GM19023 (cell line): ENCODE data around the gene PRR23A.
"Not testable (repeated sequence)": the region's sequence is repeated elsewhere in the genome, so short reads cannot be mapped to it uniquely, and the experiment has no call there.

Experiments used
- ATAC-seq: cut with Tn5 transposase; IDR thresholded peaks from one replicate; pipeline ENCODE4 v1.9.1; 2021; ENCODE audit warnings: mild to moderate bottlenecking, moderate library complexity; ENCODE audit not compliant: unreplicated experiment

Gene PRR23A

GRCh38 chr3:139006051-139006716 is at the start of gene PRR23A:
PRR23A (minus strand) TSS chr3:139006268; CDS start chr3:139006268, 0 bp downstream.
- no peak for ATAC-seq

DNA sequence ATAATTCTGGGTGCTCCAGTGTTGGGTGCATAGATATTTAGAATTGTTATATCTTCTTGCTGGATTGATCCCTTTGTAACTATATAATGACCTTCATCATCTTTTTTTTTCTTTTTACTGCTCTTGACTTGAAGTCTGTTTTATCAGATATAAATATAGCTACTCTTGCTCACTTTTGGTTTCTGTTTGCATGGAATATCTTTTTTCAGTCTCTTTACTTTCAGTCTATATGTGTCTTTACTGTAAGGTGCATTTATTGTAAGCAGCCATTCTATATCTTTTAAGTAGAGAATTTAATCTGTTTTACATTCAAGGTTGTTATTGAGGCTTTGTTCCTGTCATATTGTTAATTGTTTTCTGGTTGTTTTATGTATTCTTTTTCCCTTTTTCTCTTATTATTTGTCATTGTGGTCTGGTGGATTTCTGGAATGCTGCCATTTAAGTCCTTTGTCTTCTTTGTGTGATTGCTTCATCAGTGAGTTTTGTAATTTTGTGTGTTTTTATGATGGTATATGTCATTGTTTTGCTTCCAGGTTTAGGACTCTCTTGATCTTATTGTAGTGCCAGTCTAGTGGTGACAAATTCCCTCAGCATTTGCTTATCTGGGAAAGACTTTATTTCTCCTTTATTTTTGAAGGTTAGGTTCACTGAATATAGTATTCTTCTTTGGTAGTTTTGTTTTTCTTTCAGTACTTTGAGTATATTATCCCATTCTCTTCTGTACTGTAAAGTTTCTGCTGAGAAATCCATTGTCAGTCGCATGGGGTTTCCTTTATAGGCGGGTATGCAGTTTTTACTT is 46.9 kb upstream of the PRR23A start:
- ATAC-seq: no peak

- ATAC-seq: no peak
Observed at GRCh38 chr3:139044366-139045210, 38.5 kb upstream of the PRR23A start, which contains the start of gene PRR23C. PRR23C (minus strand) TSS chr3:139044892; CDS start chr3:139044620, 272 bp downstream.

DNA sequence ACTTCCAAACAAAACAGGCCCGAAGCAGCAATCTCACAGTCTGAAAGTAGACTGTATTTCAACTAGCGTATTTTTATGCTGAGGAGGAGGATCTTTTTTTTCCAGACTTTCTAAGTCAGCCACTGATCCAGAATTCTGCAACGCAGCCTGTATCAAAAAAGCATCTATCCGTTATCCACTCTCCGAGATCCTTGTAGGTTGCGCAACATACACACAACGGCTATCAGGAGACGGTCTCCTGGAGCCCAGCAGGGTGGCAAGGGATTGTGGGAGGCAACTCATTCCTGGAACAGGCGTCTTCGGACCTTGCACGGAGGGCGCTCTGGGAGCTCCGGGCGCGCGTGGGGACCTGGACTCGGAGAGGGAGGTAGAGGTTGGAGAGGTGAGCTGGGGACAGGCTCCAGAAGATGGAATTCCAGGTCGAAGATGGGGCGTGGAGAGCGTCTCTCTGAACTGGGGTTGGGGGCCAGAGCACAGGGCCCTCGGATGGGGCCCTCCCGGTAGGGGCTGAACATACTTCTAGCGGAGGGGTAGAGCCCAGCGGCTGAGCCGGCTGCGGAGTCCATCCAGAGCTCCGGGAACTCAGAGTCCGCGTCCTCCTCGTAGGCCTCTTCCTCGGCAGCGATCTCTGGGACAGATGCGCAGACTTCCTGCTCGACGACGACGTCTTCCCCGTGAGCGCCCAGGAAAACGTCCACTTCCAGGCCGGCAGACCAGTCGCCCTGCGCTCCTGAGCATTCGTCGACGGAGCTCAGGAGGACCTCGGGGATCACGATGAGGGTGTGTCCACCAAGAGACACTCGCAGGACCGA is 37.7 kb upstream of the PRR23A start:
- no peak for ATAC-seq

- no peak for ATAC-seq
Observed at GRCh38 chr3:139037478-139037877, 31.4 kb upstream of the PRR23A start.

- ATAC-seq: no peak
Observed at GRCh38 chr3:139032326-139033002, 26.4 kb upstream of the PRR23A start.

DNA sequence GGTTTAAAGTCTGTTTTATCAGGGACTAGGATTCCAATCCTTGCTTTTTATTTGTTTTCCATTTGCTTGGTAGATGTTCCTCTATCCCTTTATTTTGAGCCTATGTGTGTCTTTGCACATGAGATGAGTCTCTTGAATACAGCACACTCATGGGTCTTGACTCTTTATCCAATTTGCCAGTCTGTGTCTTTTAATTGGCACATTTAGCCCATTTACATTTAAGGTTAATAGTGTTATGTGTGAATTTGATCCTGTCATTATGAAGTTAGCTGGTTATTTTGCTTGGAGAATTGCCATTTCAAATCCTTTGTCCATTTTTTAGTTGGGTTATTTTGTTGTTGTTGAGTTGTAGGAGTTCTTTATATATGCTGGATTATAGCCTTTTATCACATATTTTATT is 24.5 kb upstream of the PRR23A start:
- ATAC-seq: not testable (repeated sequence)

GRCh38 chr3:139024968-139025367 is 18.9 kb upstream of the PRR23A start:
- ATAC-seq: no peak

GRCh38 chr3:139020868-139021234 is 14.8 kb upstream of the PRR23A start, which contains the start of gene PRR23B:
PRR23B (minus strand) TSS chr3:139020926; CDS start chr3:139020661, 265 bp downstream.
- ATAC-seq: no peak

GRCh38 chr3:139020036-139020867 is 14.2 kb upstream of the PRR23A start:
- no peak for ATAC-seq

DNA sequence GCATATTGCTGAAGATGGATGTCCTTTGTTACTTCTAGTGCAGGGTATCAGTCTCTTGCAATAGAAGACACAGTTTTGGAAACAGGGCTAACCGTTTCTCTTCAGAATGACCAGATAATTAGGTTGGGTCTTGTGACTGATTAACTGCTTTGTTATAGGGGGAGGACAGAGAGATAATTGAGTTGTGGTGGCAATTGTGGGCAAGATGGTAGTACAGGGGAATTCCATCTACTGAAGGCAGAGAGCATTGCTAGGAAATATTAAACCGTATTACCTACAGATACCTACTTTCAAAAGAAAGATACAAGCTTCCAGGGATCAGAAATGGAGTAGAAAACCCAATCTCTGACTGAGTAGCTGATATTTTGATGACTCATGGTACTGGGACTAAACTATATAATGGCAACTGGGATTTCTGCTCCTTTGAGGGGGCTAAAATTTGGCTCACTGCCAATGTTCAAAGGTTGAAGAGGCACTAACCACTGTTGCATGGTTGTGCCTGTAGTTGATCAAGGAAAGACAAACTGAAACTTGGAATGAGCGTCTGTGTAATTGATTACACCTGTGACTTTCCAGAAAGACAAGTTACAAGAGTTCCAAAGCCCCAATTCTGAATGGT is 10.5 kb upstream of the PRR23A start:
- ATAC-seq: no peak

GRCh38 chr3:139005356-139005993 is 593 bp downstream of the PRR23A start:
- no peak for ATAC-seq

GRCh38 chr3:138995706-138996105 is 10.4 kb downstream of the PRR23A start:
- no peak for ATAC-seq

- ATAC-seq: no peak
Observed at GRCh38 chr3:138987181-138987580, 18.9 kb downstream of the PRR23A start.

DNA sequence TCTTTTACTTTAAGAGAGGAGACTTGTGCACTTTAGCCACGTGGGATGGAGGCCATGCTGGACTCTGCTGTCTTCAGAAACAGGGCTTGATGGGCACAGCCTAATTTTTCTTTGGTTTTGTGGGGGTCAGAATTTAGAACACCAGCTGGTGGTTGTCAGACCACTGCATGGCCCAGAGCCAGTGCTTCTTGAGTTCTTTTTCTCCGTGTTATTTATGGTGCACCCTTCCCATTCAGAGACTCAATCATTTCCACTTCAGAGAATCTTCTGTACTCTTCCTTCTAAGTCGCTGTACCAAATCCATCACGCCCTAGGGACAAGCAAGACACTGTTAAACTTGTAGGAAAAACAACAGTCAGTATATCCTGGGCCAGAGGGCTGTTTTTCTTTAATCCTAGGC is 20.1 kb downstream of the PRR23A start:
- ATAC-seq: no peak

DNA sequence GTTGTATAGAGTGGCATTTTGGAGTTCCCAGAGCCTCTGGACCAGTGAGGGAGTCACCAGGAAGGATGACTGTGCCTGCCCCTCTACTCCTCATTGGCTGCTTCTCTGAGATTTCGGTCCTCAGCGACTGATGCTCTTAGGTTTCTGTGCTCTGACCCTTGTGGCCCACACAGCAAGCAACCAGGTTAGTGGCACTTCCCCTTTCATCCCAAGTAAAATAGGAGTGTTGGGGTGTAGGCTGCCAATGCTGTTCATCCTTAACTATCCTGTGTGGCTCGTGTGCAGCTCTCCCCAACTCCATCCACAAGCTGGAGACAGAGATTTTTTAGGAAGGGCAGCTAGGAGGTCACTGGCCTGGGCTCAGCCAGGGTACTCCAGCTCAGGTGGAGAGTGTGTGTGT is 21.3 kb downstream of the PRR23A start:
- ATAC-seq: no peak

DNA sequence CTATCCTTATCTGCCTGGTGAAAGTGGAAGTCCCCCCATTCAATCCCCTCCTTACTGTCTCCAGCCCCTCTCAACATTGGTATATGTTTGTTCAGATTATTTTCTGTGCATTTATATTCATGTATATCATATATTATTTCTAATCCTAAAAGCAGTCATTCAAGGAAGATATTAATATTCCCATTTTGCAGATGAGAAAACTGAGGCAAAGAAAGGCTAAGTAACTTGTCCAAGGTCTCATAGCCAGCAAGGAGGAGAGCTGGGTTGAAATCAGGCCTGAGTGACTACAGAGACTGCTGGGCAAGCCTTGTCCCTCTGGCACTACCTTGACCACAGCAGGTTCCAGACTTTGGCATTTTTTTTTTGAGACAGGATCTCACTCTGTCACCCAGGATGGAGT is 30.0 kb downstream of the PRR23A start:
- no peak for ATAC-seq

- ATAC-seq: no peak
Observed at GRCh38 chr3:138975351-138975750, 30.7 kb downstream of the PRR23A start.
